Measurements from ENCODE around the gene PEX14.

GRCh38 chr1:10651793-10652192 lies 177.0 kb downstream of the PEX14 start:
- TF ChIP-seq YY1 (IDR thresholded peaks at IDR 0.05; ENCODE audit: insufficient read depth, insufficient read length): no peak
- TF ChIP-seq ZNF274 (IDR thresholded peaks at IDR 0.05; ENCODE audit: low read depth, low read length): no peak

Measured in NT2/D1 (cell line).